Retina (tissue), 1 donor: ENCODE data around the gene MCMBP.
A peak's percentile ranks its signal among the peaks of the same experiment; 100 is the strongest.
"Not testable (repeated sequence)": the region's sequence is repeated elsewhere in the genome, so short reads cannot be mapped to it uniquely, and the experiment has no call there.

Experiments
- DNase-seq: peaks from one replicate; pipeline ENCODE4 v3.0.0-alpha.2; 2016

MCMBP gene, protein sequence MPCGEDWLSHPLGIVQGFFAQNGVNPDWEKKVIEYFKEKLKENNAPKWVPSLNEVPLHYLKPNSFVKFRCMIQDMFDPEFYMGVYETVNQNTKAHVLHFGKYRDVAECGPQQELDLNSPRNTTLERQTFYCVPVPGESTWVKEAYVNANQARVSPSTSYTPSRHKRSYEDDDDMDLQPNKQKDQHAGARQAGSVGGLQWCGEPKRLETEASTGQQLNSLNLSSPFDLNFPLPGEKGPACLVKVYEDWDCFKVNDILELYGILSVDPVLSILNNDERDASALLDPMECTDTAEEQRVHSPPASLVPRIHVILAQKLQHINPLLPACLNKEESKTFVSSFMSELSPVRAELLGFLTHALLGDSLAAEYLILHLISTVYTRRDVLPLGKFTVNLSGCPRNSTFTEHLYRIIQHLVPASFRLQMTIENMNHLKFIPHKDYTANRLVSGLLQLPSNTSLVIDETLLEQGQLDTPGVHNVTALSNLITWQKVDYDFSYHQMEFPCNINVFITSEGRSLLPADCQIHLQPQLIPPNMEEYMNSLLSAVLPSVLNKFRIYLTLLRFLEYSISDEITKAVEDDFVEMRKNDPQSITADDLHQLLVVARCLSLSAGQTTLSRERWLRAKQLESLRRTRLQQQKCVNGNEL

GRCh38 chr10:119872610-119872859 is at the start of gene MCMBP:
Gene MCMBP, minus strand, starts transcription at chr10:119872843. Its CDS starts 259 bp downstream, at chr10:119872584.
- DNase-seq, result no peak

DNA sequence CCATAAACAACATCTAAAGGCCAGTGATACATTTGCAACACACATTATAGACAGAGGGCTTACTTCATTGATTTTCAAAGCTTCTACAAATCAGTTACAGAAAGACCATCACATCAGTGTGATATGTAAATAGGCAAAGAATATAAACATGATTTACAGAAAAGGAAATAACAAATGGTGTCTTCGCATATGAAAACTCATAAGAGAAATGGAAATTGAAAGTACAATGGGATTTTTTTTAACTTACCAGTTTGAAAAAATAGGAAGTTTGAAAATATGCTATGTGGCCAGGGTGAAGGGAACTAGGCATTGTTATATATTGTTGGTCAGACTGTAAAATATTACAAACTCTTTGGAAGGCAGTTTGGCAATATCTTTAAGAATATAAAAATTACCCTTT is 47.2 kb upstream of the MCMBP start:
- no peak for DNase-seq

GRCh38 chr10:119919271-119919670 is 46.6 kb upstream of the MCMBP start:
- DNase-seq, result no peak

GRCh38 chr10:119917777-119918176 is 45.1 kb upstream of the MCMBP start:
- DNase-seq, result no peak

- DNase-seq, result no peak
Observed at GRCh38 chr10:119910689-119911088, 38.0 kb upstream of the MCMBP start.

GRCh38 chr10:119908166-119908565 is 35.5 kb upstream of the MCMBP start:
- no peak for DNase-seq

GRCh38 chr10:119907695-119908094 is 35.1 kb upstream of the MCMBP start:
- DNase-seq, result not testable (repeated sequence)

DNA sequence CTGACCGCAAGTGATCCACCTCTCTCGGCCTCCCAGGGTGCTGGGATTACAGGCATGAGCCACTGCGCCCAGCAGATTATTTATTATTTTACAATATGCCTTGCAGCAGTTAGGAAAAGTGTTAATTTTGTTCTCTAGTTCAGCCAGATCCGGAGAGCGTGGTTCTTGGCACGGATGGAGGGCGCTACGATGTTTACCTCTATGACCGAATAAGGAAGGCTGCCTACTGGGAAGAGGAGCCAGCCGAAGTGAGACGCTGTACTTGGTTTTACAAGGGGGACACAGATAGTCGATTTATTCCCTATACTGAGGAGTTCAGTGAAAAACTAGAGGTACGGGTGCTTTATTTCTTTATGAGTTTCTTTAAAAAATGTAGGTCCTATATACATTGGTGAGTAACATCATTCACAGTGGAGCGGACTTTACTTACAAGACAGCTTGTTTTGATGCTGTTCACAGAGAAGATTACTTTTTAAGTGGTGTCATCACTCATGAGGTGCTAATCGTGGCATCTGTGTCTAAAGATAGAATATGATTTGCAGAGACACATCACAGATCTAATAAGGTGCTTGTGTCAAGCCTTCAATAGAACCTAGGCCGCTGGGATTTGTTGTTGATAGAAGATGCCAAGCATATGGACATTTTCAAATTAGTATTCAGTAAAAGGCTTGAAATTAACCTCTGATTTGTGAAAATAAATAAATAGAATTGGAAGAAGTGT is 31.5 kb upstream of the MCMBP start:
- no peak for DNase-seq

GRCh38 chr10:119898577-119898976 is 25.9 kb upstream of the MCMBP start:
- DNase-seq, result no peak

GRCh38 chr10:119896937-119897770 is 24.5 kb upstream of the MCMBP start:
- no peak for DNase-seq

DNA sequence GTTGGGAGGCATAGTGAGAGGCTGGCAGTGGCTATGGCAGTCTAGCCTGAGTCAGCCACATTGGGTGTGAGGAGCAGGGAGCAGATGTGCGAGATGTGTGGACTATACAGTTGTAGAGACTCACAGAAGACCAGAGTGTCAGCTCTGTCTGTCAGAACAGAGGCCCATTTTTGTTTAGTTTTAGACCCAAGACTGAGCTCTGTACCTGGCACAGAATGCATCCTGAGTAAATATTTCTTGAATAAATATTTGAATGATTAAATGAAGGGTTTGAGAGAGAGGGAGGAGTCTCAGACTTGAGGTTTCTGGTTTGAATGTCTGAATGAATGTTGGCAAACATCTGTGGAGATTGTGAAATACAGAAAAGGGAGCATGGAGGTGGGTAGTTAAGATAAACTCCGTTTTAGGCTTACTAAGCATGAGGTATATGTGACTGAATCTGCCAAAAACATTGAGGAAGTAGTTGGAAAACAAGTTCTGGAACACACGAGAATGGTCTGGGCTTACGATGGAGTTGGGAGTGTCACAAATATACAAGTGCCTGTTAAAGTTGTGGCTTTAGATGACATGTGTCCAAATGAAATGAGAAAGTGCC is 23.5 kb upstream of the MCMBP start:
- DNase-seq, result no peak

DNA sequence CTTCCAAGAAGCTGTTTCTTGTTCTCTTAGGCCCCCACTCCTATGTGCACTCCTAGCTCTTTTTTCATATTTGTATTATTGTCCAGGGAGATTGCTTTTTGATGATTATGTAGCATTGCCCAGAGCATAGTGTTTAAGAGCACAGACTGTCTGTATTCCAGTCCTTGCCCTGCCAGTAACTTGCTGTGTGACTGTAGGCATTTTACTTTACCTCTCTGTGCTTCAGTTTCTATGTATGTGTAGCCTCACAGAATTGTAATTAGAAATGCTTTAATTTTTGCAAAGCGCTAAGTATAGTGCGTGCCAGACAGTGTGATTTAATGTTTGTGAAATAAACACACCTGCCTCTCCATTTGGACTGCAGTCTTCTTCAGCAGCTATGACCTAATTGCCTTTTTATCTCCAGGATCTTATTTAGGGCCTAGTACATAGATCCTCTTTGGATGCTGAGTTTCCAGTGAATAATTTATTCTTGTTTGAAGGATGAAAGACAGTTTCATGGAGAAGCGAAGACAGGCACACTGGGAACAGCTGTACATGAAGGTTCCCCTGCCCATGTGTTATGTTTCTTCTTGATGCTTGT is 21.3 kb upstream of the MCMBP start:
- no peak for DNase-seq

DNA sequence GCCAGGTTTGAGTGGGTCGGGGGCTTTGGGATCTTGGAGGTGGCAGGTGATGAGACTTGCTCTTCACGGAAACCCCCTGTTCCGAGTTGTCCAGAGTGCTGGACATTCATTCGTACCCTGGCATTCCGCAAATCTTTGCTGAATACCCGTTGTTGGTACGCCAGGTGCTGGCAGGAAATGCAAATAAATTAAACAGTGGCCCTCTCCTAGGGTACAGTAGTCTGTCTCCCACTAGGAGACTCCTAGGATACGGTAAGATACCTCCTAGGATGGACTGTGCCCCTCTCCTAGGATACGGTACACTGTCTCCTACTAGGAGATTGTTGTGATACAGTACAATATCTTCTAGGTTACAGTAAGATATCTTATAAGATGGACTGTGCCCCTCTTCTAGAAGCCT is 20.4 kb upstream of the MCMBP start:
- DNase-seq, result no peak

DNA sequence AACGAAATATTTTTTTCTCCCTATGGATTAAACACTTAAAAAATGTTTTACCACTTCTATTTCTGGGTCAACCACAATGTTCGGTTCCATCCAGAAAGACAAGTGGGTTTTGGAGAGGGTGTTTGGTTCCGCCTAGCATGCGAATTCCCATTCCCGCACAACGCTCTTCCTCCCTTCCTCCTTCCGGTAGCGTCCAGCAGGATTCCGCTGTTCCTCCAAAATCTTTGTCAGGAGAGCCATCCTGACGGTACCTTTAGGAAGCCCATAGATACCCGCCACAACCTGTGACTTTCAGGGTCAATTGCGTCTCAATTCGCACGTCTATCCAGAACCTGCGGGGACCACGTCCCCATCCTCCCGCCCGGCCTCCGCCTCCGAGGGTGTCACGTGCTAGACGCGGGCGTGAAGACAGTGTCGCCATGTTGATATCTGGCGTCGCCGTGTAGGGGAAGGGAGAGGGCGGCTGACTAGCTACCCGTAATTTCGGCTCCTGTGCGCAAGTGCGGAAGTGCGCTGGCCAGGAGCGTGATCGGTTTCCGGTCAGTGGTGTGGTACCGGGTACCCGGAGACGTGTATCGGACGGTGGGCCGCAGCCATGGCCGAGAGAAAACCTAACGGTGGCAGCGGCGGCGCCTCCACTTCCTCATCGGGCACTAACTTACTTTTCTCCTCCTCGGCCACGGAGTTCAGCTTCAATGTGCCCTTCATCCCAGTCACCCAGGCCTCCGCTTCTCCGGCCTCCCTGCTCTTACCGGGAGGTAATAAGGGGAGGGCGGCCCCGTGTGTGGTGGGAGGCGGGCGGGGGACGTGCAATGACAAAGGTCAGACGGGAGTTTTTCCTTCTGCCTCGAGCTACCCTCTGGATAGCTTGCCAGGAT is 19.8 kb upstream of the MCMBP start, which contains the start of gene SEC23IP:
Gene SEC23IP (plus strand): TSS at position 543 of the 878 bp plus-strand sequence. CDS start 53 bp downstream, at position 596.
- DNase-seq, result peak; percentile 95

GRCh38 chr10:119891849-119892187 is 19.2 kb upstream of the MCMBP start:
- not testable (repeated sequence) for DNase-seq

DNA sequence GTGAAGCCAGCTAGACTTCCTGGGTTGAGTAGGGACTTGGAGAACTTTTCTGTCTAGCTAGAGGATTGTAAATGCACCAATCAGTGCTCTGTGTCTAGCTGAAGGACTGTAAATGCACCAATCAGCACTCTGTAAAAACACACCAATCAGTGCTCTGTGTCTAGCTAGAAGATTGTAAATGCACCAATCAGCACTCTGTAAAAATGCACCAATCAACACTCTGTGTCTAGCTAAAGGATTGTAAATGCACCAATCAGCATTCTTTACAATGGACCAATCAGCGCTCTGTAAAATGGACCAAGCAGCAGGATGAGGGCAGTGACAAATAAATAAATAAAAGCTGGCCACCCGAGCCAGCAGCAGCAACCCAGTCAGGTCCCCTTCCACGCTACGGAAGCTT is 17.7 kb upstream of the MCMBP start:
- DNase-seq, result not testable (repeated sequence)

DNA sequence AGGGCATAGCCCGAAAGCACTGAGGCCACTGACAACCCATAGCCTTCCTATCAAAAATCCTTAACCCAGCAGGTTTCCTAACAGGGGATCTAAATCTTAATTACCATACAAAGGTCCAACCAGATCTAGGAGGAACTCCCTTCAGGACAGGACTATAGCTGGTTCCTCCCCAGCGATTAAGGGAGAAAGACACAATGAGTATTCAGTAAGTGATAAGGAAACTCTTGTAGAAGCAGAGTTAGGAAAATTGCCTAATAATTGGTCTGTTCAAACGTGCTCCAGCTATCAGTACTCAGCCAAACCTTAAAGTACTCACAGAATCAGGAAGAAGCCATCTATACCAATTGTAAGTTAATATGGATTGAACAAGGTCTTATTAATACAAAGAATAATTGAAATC is 16.6 kb upstream of the MCMBP start:
- not testable (repeated sequence) for DNase-seq

GRCh38 chr10:119888715-119889114 is 16.1 kb upstream of the MCMBP start:
- not testable (repeated sequence) for DNase-seq

DNA sequence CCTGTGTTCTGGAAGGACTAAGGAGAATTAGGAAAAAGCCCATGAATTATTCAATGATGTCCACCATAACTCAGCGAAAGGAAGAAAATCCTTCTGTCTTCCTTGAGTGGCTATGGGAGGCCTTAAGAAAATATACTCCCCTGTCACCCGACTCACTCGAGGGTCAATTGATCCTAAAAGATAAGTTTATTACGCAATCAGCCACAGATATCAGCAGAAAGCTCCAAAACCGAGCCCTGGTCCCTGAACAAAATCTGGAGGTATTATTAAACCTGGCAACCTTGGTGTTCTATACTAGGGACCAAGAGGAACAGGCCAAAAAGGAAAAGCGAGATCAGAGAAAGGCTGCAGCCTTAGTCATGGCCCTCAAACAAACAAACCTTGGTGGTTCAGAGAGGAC is 13.4 kb upstream of the MCMBP start:
- not testable (repeated sequence) for DNase-seq

GRCh38 chr10:119883901-119884611 is 11.4 kb upstream of the MCMBP start:
- DNase-seq, result not testable (repeated sequence)

DNA sequence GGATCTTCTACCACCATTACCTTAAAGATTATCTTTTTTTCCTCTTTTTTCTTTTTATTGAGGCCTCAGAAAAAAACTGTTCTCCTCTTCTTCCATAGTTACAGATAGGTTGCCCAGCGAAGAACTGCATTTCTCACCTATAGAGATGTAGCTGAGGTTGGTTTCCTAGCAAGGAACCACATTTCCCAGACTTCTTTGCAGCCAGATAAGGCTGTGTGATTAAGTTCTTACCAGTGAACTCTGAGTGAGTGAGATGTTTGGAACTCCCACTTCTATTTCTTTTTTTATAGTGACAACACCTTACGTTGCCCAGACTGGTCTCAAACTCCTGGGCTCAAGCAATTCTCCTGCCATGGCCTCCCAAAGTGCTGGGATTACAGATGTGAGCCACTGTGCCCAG is 5.9 kb upstream of the MCMBP start:
- no peak for DNase-seq
